Lung (tissue), 12 donors: Measurements from ENCODE around the gene ZSCAN10. TPM values are rescaled to one million over a fixed set of nuclear protein-coding genes. Genes with fewer than 3 reads are reported as not detected.

Experiments used
- ATAC-seq: fragments of 200-7000 bp; cut with Tn5 transposase; one replicate; pipeline ENCODE4 v1.9.1; 2020; ENCODE audit warnings: moderate number of reproducible peaks; ENCODE audit not compliant: insufficient read depth, low FRiP score
- DNase-seq, 3 donors: peaks; one replicate each; pipeline ENCODE4 v3.0.0-alpha.2; 2013 to 2017
- H3K27ac ChIP-seq, 2 donors: one replicate each; pipeline ENCODE4 v1.5.1; 2013; ENCODE audit warnings: mild to moderate bottlenecking in 2 of 2, moderate library complexity in 2 of 2, control low read depth in 1 of 2, inconsistent platforms in 1 of 2, low read depth in 1 of 2, low read length in 1 of 2
- H3K27me3 ChIP-seq, 3 donors: one replicate each; pipeline ENCODE4 v1.5.1; 2013; ENCODE audit warnings: low read length in 2 of 3; ENCODE audit not compliant: control insufficient read depth in 3 of 3, insufficient read depth in 3 of 3
- H3K36me3 ChIP-seq, 4 donors: one replicate each; pipeline ENCODE4 v1.5.1; 2013; ENCODE audit warnings: low read length in 4 of 4, mild to moderate bottlenecking in 1 of 4, moderate library complexity in 1 of 4; ENCODE audit not compliant: control insufficient read depth in 4 of 4, insufficient read depth in 4 of 4
- H3K4me1 ChIP-seq, 5 donors: one replicate each; pipeline ENCODE4 v1.5.1; 2013; ENCODE audit warnings: low read length in 5 of 5, mild to moderate bottlenecking in 2 of 5, moderate library complexity in 1 of 5; ENCODE audit not compliant: control insufficient read depth in 5 of 5, insufficient read depth in 5 of 5
- H3K4me3 ChIP-seq: one replicate; pipeline ENCODE4 v1.5.1; 2013; ENCODE audit warnings: mild to moderate bottlenecking, control low read depth, moderate library complexity
- H3K9ac ChIP-seq, 2 donors: one replicate each; pipeline ENCODE4 v1.5.1; 2013; ENCODE audit warnings: low read length in 2 of 2, control low read depth in 1 of 2; ENCODE audit not compliant: insufficient read depth in 1 of 2
- H3K9me3 ChIP-seq, 4 donors: one replicate each; pipeline ENCODE4 v1.5.1; 2013; ENCODE audit warnings: low read length in 3 of 4, mild to moderate bottlenecking in 1 of 4, moderate library complexity in 1 of 4; ENCODE audit not compliant: control insufficient read depth in 4 of 4, insufficient read depth in 3 of 4
- CTCF ChIP-seq: IDR thresholded peaks from 2 replicates; pipeline ENCODE4 v1.5.1; 2012; ENCODE audit warnings: mild to moderate bottlenecking; ENCODE audit errors: control extremely low read depth, extremely low read depth
- WGBS, 2 donors: extraction: QIAGEN DNeasy Blood & Tissue Kit; methylation state at CpG; one replicate each; pipeline ENCODE4 v1.1.7; 2013; 5-methylcytosine and 5-hydroxymethylcytosine counted together
- polyA plus RNA-seq, 2 donors: library from polyadenylated mRNA; stranded (reverse); fragments of 200-250 nt; gene quantifications; one replicate each; pipeline ENCODE4 v1.2.1, GENCODE V29; 2013
- total RNA-seq, 2 donors: library from RNA; depleted of rRNA in 1 of 2; stranded (reverse); fragments of >200 nt in 1 of 2; gene quantifications; one replicate each; pipeline ENCODE4 v1.2.1, GENCODE V29; 2014 to 2021
- donor health status: control.
- donor health status: control.
- donor health status: Bipolar disorder and iron deficiency.
- donor health status: healthy.
- donor health status: DM: yes; HTN: yes; CAD: no.

Gene ZSCAN10
- total and polyA plus RNA-seq, 4 donors, result 0.02 to 0.21 TPM; not detected in 2

GRCh38 chr16:3115003-3115402 is 15.9 kb upstream of the ZSCAN10 start:
- H3K4me1 ChIP-seq, result peaks cover 5 to 19% (median 9%) of the 10 kb centered on the region in 5 donors
- H3K27ac ChIP-seq, result no peak overlapping the region
- no peaks in the 10 kb centered on the region for H3K9me3 ChIP-seq
- no peaks in the 10 kb centered on the region for H3K27me3 ChIP-seq
- 93 to 94% methylated on average over 12 of the region's 12 CpGs for WGBS, 2 donors
- ATAC-seq (no peak), DNase-seq (no peak)
- H3K4me3 ChIP-seq, result no peak overlapping the region
- peaks cover 5 to 29% (median 7%) of the 10 kb centered on the region in 4 donors for H3K36me3 ChIP-seq
- no peak for TF ChIP-seq CTCF
- no peak overlapping the region for H3K9ac ChIP-seq

- H3K9ac ChIP-seq, result peak overlapping the region in 1 of 2 donors; percentile 69
- H3K9me3 ChIP-seq, result no peaks in the 10 kb centered on the region
- DNase-seq (no peak), ATAC-seq (no peak)
- no peak overlapping the region for H3K27ac ChIP-seq
- H3K4me3 ChIP-seq, result no peak overlapping the region
- TF ChIP-seq CTCF, result no peak
- WGBS, 2 donors, result 60 to 72% methylated on average over 17 of the region's 17 CpGs
- H3K4me1 ChIP-seq, result peaks cover 5 to 19% (median 9%) of the 10 kb centered on the region in 5 donors
- H3K36me3 ChIP-seq, result peaks cover 0 to 18% (median 7%) of the 10 kb centered on the region in 4 donors
- H3K27me3 ChIP-seq, result no peaks in the 10 kb centered on the region
Observed at GRCh38 chr16:3113765-3114479, 14.8 kb upstream of the ZSCAN10 start.

- H3K9ac ChIP-seq, result peak overlapping the region; percentile 69
- no peak for TF ChIP-seq CTCF
- H3K27me3 ChIP-seq, result no peaks in the 10 kb centered on the region
- DNase-seq (peak; percentile 81 to 90 (median 87)), ATAC-seq (no peak)
- peaks cover 0 to 11% (median 7%) of the 10 kb centered on the region in 4 donors for H3K36me3 ChIP-seq
- 20 to 39% methylated on average over 19 of the region's 19 CpGs for WGBS, 2 donors
- H3K4me3 ChIP-seq, result peak overlapping the region; percentile 82
- H3K9me3 ChIP-seq, result no peaks in the 10 kb centered on the region
- H3K27ac ChIP-seq, result peak overlapping the region; percentile 71 to 77
- peaks cover 5 to 19% (median 9%) of the 10 kb centered on the region in 5 donors for H3K4me1 ChIP-seq
Observed at GRCh38 chr16:3112881-3113574, 13.9 kb upstream of the ZSCAN10 start.
